NCI-H1092 (cell line): ENCODE data around the gene LRCH1.
"Not testable (repeated sequence)": the region's sequence is repeated elsewhere in the genome, so short reads cannot be mapped to it uniquely, and the experiment has no call there.

Experiments used
- DNase-seq: peaks from one replicate; lab custom pipeline; 2025; lab: John Stamatoyannopoulos, UW

Gene LRCH1

DNA sequence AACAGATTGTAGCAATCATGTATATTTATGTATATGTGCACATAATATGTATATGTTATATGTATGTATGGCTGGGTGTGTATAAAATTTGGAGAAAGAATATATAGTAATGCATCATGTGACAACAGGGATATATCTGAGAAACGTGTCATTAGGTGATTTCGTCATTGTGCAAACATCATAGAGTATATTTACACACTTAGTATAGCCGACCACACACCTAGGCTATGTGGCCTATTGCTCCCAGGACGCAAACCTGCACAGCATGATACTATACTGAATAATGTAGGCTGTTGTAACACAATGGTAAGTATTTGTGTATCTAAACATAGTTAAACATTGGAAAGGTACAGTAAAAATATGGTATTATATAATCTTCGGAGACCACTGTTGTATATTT is 200.2 kb downstream of the LRCH1 start:
- no peak for DNase-seq

DNA sequence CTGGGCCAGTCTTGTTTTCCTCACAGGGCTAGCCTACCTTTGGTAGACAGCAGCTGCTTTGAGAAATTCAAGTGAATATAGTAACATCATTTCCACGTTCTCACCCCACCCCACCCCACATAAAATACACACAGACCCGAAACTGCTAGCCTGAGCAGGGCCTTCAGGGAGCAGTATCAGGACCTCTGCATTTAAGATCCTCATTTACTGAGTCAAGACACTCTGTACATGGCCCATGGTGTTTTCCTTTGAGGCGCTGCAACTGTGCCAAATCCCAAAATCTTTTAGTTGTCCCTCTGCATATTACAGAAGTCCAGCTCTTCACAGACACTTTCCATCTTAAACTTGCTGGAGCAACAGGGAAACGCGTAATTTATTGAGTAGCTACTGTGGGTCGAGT is 200.9 kb downstream of the LRCH1 start:
- DNase-seq = no peak

DNA sequence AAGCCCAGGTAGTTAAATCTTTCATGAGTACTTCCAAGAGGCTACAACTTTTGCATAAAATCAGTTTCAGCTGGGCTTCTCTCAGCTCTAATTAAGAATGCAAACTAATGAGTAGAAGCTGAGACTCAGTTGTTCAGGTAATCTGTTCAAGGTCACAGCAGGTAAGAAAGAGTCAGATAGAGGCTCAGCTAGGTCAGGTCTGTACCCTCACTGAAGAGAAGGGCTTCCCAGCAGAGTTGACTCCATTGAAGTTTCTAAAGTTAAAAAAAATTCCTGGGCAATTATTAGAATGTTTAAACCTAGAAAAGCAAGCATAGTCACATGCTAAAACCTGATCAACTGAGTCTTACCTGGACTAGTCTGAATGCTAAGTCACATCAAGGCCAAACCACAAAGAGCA is 201.8 kb downstream of the LRCH1 start:
- no peak for DNase-seq

DNA sequence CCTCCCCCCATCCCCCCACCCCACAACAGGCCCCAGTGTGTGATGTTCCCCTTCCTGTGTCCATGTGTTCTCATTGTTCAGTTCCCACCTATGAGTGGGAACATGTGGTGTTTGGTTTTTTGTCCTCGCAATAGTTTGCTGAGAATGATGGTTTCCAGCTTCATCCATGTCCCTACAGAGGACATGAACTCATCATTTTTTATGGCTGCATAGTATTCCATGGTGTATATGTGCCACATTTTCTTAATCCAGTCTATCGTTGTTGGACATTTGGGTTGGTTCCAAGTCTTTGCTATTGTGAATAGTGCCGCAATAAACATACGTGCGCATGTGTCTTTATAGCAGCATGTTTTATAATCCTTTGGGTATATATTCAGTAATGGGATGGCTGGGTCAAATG is 202.5 kb downstream of the LRCH1 start:
- not testable (repeated sequence) for DNase-seq

DNA sequence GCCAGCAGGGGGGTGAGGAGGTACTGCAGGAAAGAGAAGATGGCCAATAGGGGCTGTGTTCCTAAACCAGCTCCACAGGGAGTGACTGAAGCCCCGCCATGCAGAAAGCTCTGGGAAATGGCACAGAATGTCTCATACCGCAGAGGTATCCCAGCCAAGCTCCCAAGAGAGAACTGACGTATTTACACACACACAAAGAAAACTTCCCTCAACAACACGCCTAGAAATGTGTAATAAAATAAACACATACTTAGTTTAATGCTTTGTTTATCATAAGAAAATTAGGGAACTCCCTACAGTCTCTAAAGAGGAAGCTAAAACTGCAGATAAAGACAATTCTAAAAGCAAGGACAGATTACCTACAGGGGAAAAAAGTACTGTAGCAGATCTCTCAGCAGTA is 204.0 kb downstream of the LRCH1 start:
- no peak for DNase-seq

DNA sequence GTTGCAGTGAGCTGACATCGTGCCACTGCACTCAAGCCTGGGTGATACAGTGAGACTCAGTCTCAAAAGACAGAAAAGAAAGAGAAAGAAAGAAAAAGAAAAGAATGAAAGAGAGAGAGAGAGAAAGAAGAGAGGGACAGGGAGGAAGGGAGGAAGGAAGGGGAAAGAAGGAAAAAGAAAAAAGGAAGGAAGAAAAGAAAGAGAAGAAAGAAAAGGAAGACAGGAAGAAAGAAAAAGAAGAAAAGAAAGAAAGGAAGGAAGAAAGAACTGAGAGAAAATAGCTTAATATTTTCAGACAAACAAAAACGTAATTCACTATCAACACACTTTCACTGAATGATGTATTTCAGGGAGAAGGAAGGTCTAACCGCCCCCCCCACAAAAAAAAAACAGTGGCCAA is 204.7 kb downstream of the LRCH1 start:
- no peak for DNase-seq

DNA sequence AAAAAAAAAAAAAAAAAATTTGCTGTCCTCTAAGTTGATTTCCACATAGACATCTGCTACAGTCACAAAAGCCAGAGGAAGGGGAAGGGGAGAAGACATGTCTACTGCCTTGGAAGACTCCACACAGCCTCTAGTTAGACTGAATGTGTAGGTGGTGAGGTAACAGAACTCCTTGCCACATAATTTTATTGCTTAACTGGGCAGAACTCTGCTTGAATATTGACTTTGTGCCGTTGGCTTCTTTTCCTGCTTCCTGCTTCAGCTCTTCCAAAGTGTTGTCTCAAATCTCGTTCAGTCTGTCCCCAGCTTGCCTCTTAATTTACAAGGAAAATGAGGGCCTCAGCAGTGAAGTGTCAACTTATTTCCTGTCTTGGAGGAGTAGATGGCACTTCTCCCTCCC is 206.9 kb downstream of the LRCH1 start:
- no peak for DNase-seq

DNA sequence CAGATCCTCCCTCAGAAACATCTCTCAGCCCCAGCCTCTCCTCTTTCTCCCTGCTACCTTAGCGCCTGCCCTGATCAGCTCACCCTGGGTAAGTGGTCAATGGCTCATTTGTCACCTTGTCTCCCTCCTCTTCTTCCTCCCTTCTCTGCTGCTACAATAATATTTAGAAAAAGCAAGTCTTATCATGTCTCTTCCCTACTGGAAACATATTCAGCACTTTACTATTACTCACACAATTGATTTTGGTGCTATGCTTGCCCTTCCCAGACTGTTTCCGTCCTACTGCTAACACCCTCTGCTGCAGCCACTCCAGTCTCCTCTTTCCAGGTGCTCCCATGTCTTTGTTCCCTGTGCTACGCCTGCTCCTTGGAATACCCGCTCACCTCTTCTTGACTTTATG is 208.2 kb downstream of the LRCH1 start:
- DNase-seq = no peak

DNA sequence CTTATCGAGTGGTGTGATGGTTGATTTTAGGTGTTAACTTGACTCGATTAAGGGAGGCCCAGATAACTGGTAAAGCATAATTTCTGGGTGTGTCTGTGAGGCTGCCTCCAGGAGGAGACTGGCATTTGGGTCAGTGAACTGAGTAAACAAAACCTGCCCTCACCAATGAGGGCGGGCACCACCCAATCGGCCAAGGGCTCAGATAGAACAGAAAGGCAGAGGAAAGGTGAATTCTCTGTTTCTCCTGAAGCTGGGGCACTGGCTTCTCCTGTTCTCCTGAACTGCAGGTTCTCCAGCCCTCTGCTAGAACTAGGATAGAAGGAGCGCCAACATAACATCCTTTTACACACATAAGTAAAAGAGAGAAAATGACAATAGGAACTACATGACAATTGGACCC is 208.9 kb downstream of the LRCH1 start:
- DNase-seq = no peak

DNA sequence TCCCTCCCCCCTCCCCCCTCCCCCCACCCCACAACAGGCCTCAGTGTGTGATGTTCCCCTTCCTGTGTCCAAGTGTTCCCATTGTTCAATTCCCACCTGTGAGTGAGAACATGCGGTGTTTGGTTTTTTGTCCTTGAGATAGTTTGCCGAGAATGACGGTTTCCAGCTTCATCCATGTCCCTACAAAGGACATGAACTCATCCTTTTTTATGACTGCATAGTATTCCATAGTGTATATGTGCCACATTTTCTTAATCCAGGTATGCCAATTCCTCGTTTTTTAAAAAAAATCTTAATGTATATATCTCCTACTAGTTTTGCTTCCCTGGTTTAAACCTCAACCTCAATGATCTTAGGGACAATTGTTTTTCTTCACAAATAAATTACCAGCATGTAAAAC is 217.0 kb downstream of the LRCH1 start:
- not testable (repeated sequence) for DNase-seq

DNA sequence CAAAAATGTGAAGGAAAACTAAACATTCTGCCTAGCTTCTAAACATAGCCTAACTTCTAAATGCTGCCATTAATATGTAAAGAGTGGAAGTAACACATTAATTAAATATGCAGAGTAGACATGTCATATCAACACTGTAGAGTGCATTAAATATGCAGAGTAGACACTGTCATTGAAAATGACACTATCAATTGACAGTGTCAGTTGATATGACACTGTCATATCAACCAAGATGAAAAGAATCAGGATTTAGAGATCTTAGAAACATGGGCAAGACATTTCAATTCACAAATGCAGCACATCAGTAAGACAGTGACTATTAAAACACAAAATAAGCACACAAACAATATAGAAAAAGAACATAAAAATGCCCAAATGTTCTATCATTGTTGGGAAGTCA is 218.7 kb downstream of the LRCH1 start:
- no peak for DNase-seq

DNA sequence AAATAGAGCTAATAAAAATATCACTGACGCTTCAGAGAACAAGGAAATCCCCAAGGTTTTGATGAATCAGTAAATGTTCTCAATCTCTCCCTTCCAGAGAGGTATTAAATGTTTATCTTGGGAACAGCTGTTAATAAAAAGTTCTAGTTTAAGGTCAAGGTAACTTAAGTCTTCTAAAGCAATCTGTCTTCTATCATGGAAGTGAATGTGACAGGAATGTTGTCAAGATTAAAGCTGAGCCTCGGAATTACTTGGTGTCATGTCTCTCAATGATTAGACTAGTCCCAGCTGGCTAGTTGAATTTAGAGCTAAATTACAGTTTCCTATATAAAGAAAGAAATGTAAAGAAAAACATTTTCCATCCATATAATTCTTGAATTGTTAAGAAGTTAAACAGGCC is 220.6 kb downstream of the LRCH1 start:
- DNase-seq = no peak

DNA sequence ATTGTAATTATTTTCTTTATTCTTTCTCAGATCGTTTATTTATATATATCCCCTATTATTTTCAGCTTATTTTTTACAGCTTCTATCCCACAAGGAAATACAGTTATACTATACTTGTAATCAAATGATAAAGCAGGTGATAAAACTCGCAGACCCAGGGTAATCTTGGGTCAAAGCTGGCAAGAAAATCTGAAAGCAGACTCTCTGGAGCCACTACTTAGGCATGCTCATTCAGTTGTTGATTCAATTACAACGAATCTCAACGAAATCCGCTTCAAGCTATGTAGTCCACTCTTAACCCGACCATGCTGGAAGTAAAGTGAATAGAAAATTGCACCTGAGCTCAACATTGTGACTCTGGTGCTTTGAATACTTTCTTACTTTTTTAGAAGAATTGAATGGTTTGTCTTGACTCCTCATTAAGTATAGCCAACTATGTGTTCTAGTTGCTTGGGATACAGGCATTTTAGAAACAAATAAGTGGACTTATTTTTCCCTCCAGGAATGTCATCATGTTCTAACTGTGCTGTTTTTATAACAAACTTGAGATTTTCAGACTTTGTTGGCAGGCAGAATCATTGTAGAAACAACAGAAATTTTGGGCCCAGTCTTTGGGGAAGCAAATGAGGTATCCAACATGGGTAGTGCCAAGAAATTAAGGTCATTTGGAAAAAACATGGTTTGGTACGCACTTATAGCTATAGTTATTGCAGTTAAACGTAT is 222.6 kb downstream of the LRCH1 start:
- no peak for DNase-seq

DNA sequence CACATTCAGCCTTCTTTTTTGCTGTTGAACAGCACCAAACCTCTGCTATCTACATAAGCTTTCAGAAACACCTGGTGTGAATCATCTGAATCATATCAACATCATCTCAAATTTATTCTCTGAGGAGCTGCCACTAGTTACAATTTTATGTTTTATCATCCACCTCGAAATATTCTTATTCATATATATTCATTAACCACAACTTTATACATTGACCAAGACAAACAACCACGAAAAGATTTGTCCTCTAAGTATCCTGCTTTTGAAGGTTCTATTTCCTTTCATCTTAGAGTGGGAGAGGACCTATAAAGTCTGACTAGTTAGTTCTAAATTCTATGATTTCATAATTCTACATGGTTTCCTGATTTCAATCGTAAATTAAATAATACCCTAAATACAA is 225.1 kb downstream of the LRCH1 start:
- no peak for DNase-seq

DNA sequence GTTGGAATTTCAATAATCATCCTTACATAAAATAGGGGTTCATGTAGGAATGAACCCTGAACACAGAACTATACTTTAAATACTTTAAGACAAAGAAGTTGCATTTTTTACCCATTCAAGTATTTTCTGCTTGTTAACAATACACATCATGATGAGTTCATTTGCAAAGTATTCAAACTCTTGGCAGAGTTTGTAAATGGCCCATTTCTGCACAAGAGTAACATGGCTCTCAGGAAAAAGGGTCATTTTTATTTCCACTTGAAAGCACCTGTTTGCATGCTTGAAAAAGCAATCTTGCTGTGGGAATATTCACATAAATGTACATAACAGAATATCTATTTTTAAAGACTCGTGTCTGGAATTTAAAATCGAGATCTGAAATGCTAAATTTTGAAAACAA is 225.9 kb downstream of the LRCH1 start:
- no peak for DNase-seq

DNA sequence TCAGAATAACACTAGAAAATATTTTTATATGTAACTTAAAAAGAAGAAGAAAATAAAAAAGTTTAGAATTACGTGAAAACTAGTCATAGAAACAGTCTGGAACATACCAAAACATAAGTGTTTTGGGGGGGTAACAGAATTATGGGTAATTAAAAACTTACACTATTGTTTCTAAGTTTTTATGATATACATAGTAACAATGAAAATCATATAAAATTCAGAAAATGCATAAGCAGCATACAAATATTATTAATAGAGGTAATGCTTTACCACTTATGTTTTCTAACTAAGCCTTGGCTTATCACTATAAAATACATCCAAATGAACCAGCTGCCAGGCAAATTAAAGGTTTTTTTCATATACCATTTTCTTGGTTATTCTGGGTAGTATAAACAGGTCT is 229.1 kb downstream of the LRCH1 start:
- DNase-seq = no peak

DNA sequence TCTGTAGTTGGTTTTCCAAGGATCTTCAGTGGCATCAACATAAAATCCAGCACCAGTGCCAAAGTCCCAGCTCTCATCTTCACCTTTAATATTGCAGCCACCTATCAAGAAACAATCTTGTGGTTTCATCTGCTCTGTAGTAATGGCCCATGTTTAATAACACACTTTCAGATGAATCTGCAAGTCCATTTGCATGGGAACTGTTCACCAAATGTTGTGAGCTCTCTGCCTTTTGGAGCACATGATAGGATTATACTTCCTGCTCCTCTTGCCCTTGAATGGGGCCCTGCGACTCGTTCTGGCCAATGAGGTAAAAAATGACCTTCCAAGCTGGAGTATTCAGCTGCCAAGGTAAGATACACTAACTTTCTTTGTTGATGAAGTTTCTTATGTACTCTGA is 229.7 kb downstream of the LRCH1 start:
- no peak for DNase-seq

DNA sequence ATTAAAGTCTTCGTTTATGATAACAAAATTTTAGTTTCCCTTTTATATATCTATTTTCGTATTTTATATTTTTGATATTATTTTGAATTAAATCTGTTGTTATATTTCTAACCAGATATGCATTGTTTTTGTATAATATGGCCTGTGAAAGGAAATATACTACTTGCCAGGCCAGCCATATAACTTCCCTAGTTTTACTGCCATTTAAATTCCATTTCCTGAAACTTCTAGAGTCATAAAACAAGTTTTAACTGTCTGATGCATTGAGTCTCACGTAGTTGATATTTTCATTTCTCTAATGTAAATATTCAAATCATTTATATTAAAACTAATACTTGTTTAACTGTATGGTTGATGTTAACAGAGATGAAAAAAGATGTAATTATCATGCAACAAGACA is 230.5 kb downstream of the LRCH1 start:
- no peak for DNase-seq

DNA sequence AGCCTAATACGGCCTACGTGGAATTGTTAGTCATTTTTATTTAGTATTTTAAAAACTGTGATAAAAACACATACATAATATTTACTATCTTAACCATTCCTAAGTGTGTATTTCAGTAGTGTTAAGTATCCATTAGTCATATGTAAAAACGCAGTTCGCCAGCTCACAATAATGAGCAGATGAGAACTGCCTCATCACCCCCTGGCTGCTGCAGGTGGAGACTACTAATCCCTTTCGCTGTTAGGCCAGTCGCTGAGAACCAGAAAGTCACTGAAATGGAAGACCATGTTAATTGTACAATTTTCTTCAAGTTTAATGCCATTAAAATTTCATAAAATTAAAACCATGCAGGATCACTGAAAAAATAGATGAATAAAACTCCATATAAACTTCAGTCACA is 242.4 kb downstream of the LRCH1 start:
- DNase-seq = no peak

DNA sequence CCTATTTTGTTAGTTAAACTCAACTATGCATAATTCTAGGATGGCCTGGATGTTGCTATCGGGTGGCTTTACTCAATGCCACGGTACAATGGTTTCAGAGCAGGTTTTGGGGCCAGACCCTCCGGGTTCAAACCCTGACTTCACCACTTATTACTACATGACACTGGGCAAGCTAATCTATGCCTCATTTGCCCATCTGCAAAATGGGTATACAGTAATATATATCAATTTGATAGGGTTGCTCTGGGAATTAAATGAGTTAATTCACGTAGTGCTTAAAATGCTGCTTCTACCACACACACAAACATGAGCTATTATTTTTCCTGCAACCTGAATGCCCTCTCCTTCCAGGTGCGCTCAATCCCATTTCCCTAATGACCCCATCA is 243.2 kb downstream of the LRCH1 start:
- no peak for DNase-seq

DNA sequence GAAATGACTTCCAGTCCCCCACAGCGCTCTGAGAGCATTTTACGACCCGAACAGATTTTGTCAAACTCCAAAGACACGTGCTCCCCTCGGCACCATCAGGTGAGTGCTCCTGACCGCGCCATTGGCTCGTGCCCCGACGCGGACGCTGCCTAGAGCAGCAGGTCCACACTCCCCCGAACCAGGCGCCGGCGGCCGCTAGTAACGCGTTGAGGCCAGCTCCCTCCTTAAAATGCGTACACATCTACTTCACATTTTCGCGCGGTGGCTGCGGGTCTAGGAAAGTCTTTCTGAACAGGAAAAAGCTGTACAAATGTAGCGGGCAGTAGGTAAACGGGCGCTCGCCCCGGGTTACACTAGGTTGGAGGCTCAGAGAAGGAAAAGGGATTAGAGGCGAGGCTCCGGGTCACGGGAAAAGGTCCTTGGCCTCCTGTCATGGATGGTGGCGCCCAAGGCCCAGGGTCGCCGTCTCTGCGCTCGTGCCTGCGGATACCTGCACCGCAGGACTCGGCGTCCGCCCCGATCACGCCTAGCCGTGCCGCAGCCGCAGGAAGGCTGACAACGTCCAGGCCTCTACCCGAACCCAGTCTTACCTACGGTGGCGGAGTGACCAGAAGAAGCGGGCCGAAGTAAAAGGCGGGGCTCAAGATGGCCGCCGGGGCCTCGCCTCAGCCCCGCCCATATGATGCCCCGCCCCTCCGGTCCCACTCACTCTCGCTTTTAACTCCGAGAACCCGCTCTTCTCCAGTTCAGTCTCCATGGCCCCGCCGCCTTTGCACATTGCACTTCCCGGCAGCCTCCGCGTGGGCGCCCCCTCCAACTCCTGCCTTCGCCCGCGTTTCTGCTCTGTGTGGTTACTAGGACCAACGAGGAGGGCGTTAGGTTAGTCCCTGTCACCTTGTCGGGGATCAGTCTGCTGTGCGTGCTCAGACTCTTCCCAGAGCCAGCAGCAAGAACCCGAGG is 243.8 kb downstream of the LRCH1 start, which contains the start of gene ESD:
Gene ESD (minus strand): TSS at position 647 of the 960 bp plus-strand sequence. CDS start 5,748 bp downstream, outside the sequence.
- peak; percentile 79 for DNase-seq

DNA sequence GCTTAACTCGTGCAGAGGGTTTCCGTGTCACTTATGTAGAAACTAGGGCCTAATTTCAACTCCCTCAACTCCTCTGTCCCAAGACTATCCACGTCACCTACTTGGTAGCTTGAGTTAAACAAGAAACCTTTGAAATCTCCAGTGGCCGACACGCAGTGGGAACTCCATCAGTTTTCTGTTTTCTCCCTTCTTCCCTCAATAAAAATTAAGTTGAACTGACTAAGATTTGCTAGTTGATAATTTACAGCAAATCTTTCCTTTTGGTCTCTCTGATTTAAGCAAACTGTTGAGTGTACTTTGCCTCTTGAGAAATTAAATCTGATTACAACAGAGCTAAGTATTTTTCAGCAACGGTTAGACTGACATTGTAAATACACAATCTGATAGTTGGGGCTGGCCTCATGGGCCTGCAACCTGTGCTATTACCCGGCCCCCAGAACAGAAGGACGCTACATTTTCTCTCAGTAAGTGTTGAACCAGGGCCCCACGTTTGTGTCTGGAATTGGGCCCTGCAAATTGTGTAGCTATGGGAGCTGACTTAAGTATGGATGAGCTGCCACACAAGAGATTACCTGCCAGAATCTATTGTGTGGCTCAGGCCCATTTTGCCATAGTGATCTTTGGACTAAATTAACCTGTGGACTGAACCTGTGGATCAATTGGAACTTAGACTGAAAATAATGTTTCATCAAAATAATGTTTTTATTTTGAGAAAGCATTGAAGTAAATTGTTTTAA is 244.7 kb downstream of the LRCH1 start:
- DNase-seq = no peak

DNA sequence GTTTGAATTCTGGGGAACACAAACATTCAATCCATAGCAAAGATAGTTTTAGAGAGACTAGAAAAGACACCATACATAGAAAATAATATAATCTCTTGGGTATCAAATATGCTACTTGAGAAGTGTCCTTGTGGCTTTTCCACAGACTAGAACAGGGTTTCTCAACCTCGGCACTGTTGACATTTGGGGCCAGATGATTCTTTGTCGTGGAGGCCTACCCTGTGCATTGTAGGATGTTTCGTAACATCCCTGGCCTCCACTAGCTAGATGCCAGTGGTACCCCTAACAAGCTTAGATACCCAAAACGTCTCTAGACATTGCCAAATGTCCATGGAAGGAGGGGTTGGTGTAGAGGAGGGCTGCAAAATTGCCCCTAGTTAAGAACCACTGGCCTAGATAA is 246.2 kb downstream of the LRCH1 start:
- DNase-seq = no peak
